SK-N-SH treated with all-trans-retinoic acid at 6 μM for 48 hours (cell line): Measurements from ENCODE around the gene CRYBB2.
"Not testable (repeated sequence)": the region's sequence is repeated elsewhere in the genome, so short reads cannot be mapped to it uniquely, and the experiment has no call there.

Experiments
- ARNTL ChIP-seq: fragments of 450-650 bp; formaldehyde crosslinking; IDR thresholded peaks from 2 replicates; pipeline ENCODE4 v1.5.0; 2020; ENCODE audit warnings: low read depth, mild to moderate bottlenecking, moderate library complexity, borderline replicate concordance
- CREB5 ChIP-seq: fragments of 250-450 bp; sonication (Bioruptor Pico); IDR thresholded peaks from 2 replicates; pipeline ENCODE4 v1.5.1; 2020; ENCODE audit warnings: low read depth, mild to moderate bottlenecking, moderate library complexity
- PATZ1 ChIP-seq: fragments of 250-450 bp; sonication (Bioruptor Pico); IDR thresholded peaks from 2 replicates; pipeline ENCODE4 v1.8.0; 2020; ENCODE audit warnings: mild to moderate bottlenecking, moderate library complexity, borderline replicate concordance
- PPARA ChIP-seq: fragments of 250-450 bp; sonication (Bioruptor Pico); IDR thresholded peaks from 2 replicates; pipeline ENCODE4 v1.5.0; 2020; ENCODE audit warnings: mild to moderate bottlenecking, borderline replicate concordance
- TOX ChIP-seq: fragments of 250-450 bp; sonication (Bioruptor Pico); IDR thresholded peaks from 2 replicates; pipeline ENCODE4 v1.8.0; 2021; ENCODE audit warnings: mild to moderate bottlenecking, moderate library complexity, borderline replicate concordance
- ZFP30 ChIP-seq: fragments of 450-650 bp; formaldehyde crosslinking; IDR thresholded peaks from 2 replicates; pipeline ENCODE4 v1.5.0; 2022; ENCODE audit warnings: mild to moderate bottlenecking, moderate library complexity
- ZNF8 ChIP-seq: fragments of 450-650 bp; formaldehyde crosslinking; IDR thresholded peaks from 2 replicates; pipeline ENCODE4 v1.5.0; 2020; ENCODE audit warnings: mild to moderate bottlenecking, moderate library complexity

DNA sequence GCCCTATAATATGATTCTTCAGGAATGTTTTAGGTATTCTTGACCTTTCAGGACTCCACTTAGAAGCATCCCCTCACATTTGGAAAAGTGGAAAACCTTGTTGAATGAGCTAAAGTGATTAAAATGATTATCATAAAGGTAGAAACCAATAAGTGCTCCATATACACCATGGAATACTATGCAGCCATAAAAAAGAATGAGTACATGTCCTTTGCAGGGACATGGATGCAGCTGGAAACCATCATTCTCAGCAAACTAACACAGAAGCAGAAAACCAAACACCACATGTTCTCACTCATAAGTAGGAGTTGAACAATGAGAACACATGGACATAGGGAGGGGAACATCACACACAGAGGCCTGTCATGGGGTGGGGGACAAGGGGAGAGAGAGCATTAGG, 14.3 kb downstream of the CRYBB2 start:
- not testable (repeated sequence) for TF ChIP-seq PATZ1 (CRISPR knock-in tag); PPARA; ARNTL (CRISPR knock-in tag); CREB5 (CRISPR knock-in tag); ZNF8 (CRISPR knock-in tag); ZFP30; TOX (CRISPR knock-in tag)
